NCI-H748 (cell line): Measurements from ENCODE around the gene CLSTN3.
A peak's percentile ranks its signal among the peaks of the same experiment; 100 is the strongest.
"Not testable (repeated sequence)": the region's sequence is repeated elsewhere in the genome, so short reads cannot be mapped to it uniquely, and the experiment has no call there.

Experiments used
- DNase-seq: peaks from one replicate; lab custom pipeline; 2025; ENCODE audit not compliant: unreplicated experiment; lab: John Stamatoyannopoulos, UW

The CLSTN3 gene

GRCh38 chr12:7186058-7186457 is 55.9 kb downstream of the CLSTN3 start:
- DNase-seq, result not testable (repeated sequence)

GRCh38 chr12:7188562-7189397 is 58.6 kb downstream of the CLSTN3 start:
- peak; percentile 80 for DNase-seq

GRCh38 chr12:7189398-7190267 is 59.5 kb downstream of the CLSTN3 start, which contains the start of gene PEX5:
Gene PEX5 (plus strand): TSS chr12:7189686. CDS start chr12:7190378, 692 bp downstream.
- DNase-seq, result peak; percentile 94

GRCh38 chr12:7190268-7191055 is 60.3 kb downstream of the CLSTN3 start:
- DNase-seq, result peak; percentile 69

- no peak for DNase-seq
Observed at GRCh38 chr12:7193674-7194073, 63.5 kb downstream of the CLSTN3 start.

GRCh38 chr12:7197841-7198240 is 67.7 kb downstream of the CLSTN3 start:
- no peak for DNase-seq

GRCh38 chr12:7203109-7203508 is 72.9 kb downstream of the CLSTN3 start:
- no peak for DNase-seq

GRCh38 chr12:7205091-7205490 is 74.9 kb downstream of the CLSTN3 start:
- no peak for DNase-seq

GRCh38 chr12:7206691-7207090 is 76.5 kb downstream of the CLSTN3 start:
- DNase-seq, result no peak

- DNase-seq, result no peak
Observed at GRCh38 chr12:7207866-7208625, 77.9 kb downstream of the CLSTN3 start.
